Fibroblast of villous mesenchyme (primary cell): Measurements from ENCODE around the gene DUOX2. TPM values are rescaled to one million over a fixed set of nuclear protein-coding genes. Genes with fewer than 3 reads are reported as not detected.
A peak's percentile ranks its signal among the peaks of the same experiment; 100 is the strongest.

Experiments used
- DNase-seq: peaks from one replicate; pipeline ENCODE4 v3.0.0-alpha.2; 2010; ENCODE audit warnings: low read depth
- H3K4me3 ChIP-seq: 2 replicates; pipeline ENCODE4 v1.5.1; 2011; ENCODE audit warnings: low read depth, mild to moderate bottlenecking, low read length
- total RNA-seq: library from RNA; depleted of rRNA; stranded (reverse); fragments of >200 nt; gene quantifications from 2 replicates; pipeline ENCODE4 v1.2.3, GENCODE V29; 2012
- TF ChIP-seq, protein P1 (sequence below): IDR thresholded peaks from 2 replicates; pipeline ENCODE4 v1.5.1; 2012; ENCODE audit warnings: low read depth, mild to moderate bottlenecking, low read length; ENCODE audit not compliant: insufficient read depth

DUOX2 gene
- total RNA-seq, 1 donor: not detected

DNA sequence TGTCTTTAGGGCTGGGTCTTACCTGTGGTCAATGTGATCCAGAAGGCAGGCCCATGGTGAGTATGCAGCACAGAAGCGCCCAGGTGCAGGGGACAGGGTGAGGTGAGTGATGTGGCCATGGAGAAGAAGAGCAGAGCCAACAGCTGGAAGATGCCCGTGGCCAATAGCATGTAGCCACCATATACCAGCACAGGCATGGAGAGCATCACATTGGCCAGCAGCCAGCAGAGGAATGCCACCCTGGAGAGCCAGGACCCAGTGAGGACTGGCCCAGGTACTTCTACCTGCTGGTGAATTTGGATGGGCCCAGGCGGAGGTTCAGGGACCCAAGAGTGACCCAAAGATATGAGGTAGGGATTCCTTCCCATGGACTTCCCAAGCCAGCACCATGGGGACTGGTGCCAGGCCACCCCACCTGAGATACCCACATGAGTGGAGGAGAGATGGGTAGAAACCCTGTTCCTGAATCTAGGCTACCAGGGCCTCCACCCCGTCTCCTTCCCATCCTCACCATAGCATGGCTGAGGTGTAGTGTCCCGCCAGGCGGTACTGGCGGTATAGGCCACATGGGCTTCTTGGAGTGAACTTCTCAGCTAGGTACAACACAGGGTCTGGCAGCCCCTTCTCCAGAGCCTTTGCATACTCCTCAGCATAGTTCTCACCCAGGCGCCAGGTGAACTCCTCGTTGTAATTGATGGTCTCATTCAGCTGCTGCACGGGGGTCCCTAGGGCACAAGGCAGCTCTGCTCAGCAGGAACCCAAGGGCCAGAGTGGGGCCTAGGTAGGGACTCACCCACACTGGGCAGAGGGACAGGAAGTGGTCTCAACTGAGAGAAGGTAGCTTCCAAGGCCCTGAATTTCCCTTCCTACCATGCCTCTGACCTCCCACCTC lies 6.4 kb upstream of the DUOX2 start:
- TF ChIP-seq, protein P1, sequence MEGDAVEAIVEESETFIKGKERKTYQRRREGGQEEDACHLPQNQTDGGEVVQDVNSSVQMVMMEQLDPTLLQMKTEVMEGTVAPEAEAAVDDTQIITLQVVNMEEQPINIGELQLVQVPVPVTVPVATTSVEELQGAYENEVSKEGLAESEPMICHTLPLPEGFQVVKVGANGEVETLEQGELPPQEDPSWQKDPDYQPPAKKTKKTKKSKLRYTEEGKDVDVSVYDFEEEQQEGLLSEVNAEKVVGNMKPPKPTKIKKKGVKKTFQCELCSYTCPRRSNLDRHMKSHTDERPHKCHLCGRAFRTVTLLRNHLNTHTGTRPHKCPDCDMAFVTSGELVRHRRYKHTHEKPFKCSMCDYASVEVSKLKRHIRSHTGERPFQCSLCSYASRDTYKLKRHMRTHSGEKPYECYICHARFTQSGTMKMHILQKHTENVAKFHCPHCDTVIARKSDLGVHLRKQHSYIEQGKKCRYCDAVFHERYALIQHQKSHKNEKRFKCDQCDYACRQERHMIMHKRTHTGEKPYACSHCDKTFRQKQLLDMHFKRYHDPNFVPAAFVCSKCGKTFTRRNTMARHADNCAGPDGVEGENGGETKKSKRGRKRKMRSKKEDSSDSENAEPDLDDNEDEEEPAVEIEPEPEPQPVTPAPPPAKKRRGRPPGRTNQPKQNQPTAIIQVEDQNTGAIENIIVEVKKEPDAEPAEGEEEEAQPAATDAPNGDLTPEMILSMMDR: no peak
- no peak for DNase-seq
- no peak overlapping the region for H3K4me3 ChIP-seq

DNA sequence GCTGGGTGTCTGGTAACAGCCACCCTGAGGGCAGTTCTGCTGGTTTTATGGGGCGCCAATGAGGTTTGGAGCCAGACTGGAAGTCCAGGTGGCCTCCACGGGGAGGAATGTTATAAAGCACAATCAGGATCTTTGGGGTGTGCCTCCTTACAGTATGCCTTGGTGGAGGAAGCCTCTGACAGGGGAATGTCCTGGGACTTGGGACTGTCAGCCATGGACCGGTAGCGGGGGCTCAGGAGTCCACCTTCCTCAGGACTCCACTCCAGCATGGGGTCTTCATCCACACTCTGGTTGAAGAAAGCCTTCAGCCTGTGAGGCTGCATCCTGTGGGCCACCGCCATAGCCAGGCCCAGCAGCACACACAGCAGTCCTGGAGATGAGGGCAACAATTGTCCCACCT lies 5.0 kb upstream of the DUOX2 start:
- no peak overlapping the region for H3K4me3 ChIP-seq
- no peak for DNase-seq
- TF ChIP-seq, protein P1: no peak

DNA sequence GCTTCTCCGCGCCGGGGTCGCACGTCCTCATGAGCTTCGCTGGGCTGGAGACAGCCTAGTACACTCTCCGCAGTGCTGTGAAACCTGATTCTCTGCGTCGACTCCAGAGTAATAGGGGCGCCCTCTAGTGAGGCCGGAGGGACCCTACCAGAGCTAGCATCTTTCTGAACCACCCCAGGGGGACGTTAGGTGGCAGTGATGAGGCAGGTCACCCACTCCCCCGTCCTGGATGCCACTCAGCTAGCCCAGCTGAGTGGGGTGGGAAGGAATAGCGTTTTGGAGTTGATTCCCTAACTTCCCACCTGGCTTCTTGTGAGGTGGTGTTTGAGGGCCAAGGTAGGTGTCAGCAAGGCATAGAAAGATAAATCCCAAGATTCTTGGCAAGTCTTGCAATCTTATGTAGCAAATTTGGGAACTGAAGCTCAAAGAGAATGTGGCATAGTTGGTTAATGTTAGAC lies 4.2 kb upstream of the DUOX2 start:
- TF ChIP-seq, protein P1: peak; percentile 100
- no peak overlapping the region for H3K4me3 ChIP-seq
- DNase-seq: peak; percentile 89

DNA sequence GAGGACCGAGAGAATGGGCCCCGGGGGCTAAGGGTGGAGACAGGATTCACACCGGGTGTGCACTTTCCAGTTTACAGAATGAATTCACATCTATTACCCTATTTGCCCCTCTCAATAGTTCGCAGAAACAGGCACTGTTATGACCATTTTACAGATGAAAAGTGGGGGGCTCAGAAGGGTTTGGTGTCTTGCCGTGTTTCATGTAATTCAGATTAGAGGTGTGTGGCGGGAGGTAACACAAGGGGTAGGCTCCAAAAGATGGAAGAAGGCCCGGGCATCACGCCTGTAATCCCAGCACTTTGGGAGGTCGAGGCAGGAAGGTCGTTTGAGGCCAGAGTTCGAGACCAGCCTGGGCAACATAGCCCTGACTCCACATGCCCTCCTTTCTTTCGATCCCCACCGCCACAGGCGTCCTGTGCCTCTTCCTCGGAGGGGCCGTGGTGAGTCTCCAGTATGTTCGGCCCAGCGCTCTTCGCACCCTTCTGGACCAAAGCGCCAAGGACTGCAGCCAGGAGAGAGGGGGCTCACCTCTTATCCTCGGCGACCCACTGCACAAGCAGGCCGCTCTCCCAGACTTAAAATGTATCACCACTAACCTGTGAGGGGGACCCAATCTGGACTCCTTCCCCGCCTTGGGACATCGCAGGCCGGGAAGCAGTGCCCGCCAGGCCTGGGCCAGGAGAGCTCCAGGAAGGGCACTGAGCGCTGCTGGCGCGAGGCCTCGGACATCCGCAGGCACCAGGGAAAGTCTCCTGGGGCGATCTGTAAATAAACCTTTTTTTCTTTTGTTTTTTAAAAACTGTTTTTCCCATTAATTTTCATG lies 3.5 kb upstream of the DUOX2 start:
- TF ChIP-seq, protein P1: no peak
- no peak overlapping the region for H3K4me3 ChIP-seq
- no peak for DNase-seq

DNA sequence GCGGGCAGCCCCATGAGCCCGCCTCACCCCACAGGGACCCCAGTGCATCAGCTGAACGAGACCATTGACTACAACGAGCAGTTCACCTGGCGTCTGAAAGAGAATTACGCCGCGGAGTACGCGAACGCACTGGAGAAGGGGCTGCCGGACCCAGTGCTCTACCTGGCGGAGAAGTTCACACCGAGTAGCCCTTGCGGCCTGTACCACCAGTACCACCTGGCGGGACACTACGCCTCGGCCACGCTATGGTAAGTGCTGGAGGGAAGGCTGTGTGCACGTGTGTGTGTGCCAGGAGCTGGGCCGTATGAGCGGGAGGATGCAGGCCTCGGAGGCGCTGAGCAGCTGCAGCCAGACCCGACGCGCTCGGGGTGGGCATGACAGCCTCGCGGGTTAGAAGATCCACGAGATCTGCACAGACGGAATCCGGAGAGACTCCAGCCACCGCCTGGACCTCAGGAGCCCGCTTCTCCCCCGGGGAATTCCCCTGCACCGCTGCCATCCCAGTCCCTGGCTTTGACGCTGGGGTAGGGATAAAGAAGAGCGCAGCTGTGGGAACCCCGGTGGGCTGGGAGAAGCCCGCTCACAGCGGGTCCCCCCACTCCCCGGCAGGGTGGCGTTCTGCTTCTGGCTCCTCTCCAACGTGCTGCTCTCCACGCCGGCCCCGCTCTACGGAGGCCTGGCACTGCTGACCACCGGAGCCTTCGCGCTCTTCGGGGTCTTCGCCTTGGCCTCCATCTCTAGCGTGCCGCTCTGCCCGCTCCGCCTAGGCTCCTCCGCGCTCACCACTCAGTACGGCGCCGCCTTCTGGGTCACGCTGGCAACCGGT lies 2.7 kb upstream of the DUOX2 start:
- no peak overlapping the region for H3K4me3 ChIP-seq
- no peak for DNase-seq

More for the DNA sequence above, 2.7 kb upstream of the DUOX2 start:
- TF ChIP-seq, protein P1: no peak
